Vagina (tissue), 2 donors: ENCODE measurements around the gene OR8B12. TPM values are rescaled to one million over a fixed set of nuclear protein-coding genes. Genes with fewer than 3 reads are reported as not detected.

Experiments
- DNase-seq, 2 donors: peaks; one replicate each; pipeline ENCODE4 v3.0.0-alpha.2; 2017; ENCODE audit errors: extremely low spot score in 2 of 2
- H3K27ac ChIP-seq: fragments of 200-600 bp; sonication (generic); one replicate; pipeline ENCODE4 v1.5.1; 2019
- H3K27me3 ChIP-seq: fragments of 200-600 bp; sonication (generic); one replicate; pipeline ENCODE4 v1.5.1; 2019
- H3K36me3 ChIP-seq, 2 donors: fragments of 200-600 bp; sonication (generic); one replicate each; pipeline ENCODE4 v1.5.1; 2017 to 2019
- H3K4me1 ChIP-seq: fragments of 200-600 bp; sonication (generic); one replicate; pipeline ENCODE4 v1.5.1; 2019
- H3K4me3 ChIP-seq, 2 donors: fragments of 200-600 bp; sonication (generic); 1 replicate in 1 of 2; 2 replicates in 1 of 2; pipeline ENCODE4 v1.5.1; 2016 to 2019
- H3K9me3 ChIP-seq: fragments of 200-600 bp; sonication (generic); one replicate; pipeline ENCODE4 v1.5.1; 2019
- CTCF ChIP-seq, 3 experiments: fragments of 450-650 bp in 2 of 3; fragments of 200-600 bp in 1 of 3; sonication (generic) in 1 of 3; IDR thresholded peaks; one replicate each; pipeline ENCODE4 v1.5.1; 2017 to 2019; ENCODE audit warnings: antibody characterized with exemption in 3 of 3, mild to moderate bottlenecking in 2 of 3, moderate library complexity in 2 of 3
- POLR2A ChIP-seq, 2 donors: fragments of 450-650 bp; IDR thresholded peaks; one replicate each; pipeline ENCODE4 v1.6.1; 2017; ENCODE audit warnings: antibody characterized with exemption in 2 of 2, mild to moderate bottlenecking in 2 of 2, moderate library complexity in 2 of 2
- POLR2AphosphoS5 ChIP-seq, 2 donors: sonication (generic); formaldehyde crosslinking; IDR thresholded peaks; one replicate each; pipeline ENCODE4 v1.9.0; 2017; ENCODE audit warnings: antibody characterized with exemption in 2 of 2, mild to moderate bottlenecking in 2 of 2, low read depth in 1 of 2; ENCODE audit not compliant: insufficient read depth in 1 of 2
- intact Hi-C: fragments of 100-400 bp; cut with DNase I; formaldehyde crosslinking; loops from one replicate; pipeline ENCODE4 v1.15.1; 2023
- total RNA-seq: library from RNA; depleted of rRNA; stranded (reverse); fragments of >200 nt; gene quantifications from one replicate; pipeline ENCODE4 v1.2.3, GENCODE V29; 2016

The OR8B12 gene
- total RNA-seq, 1 donor from 2014 or later: not detected

- intact Hi-C loops: loop anchor here (10.0 kb wide), 1 partner anchor 169 kb away; no protein-coding TSS in a partner anchor
Observed at GRCh38 chr11:124583781-124584180, 40.3 kb upstream of the OR8B12 start.

GRCh38 chr11:124582565-124582964 is 39.1 kb upstream of the OR8B12 start:
- no peak for DNase-seq
- no peak overlapping the region for H3K27ac ChIP-seq
- H3K4me3 ChIP-seq: no peak overlapping the region
- TF ChIP-seq POLR2AphosphoS5 (IDR thresholded peaks at IDR 0.05; ENCODE audit: insufficient read depth in 1 of 2, low read depth in 1 of 2): no peak
- TF ChIP-seq POLR2A (IDR thresholded peaks at IDR 0.05): no peak
- no peak for TF ChIP-seq CTCF (IDR thresholded peaks at IDR 0.05)
- no peaks in the 10 kb centered on the region for H3K36me3 ChIP-seq
- no peaks in the 10 kb centered on the region for H3K9me3 ChIP-seq
- H3K4me1 ChIP-seq: no peaks in the 10 kb centered on the region
- intact Hi-C loops: loop anchor here (10.0 kb wide), 1 partner anchor 168 kb away; no protein-coding TSS in a partner anchor
- H3K27me3 ChIP-seq: no peaks in the 10 kb centered on the region

More at GRCh38 chr11:124583781-124584180, 40.3 kb upstream of the OR8B12 start:
- H3K36me3 ChIP-seq: no peaks in the 10 kb centered on the region
- H3K4me1 ChIP-seq: no peaks in the 10 kb centered on the region
- no peak for DNase-seq
- no peaks in the 10 kb centered on the region for H3K27me3 ChIP-seq
- H3K4me3 ChIP-seq: no peak overlapping the region
- H3K9me3 ChIP-seq: no peaks in the 10 kb centered on the region
- no peak for TF ChIP-seq POLR2A (IDR thresholded peaks at IDR 0.05)
- no peak for TF ChIP-seq CTCF (IDR thresholded peaks at IDR 0.05)
- TF ChIP-seq POLR2AphosphoS5 (IDR thresholded peaks at IDR 0.05; ENCODE audit: insufficient read depth in 1 of 2, low read depth in 1 of 2): no peak
- H3K27ac ChIP-seq: no peak overlapping the region

GRCh38 chr11:124581817-124582216 is 38.4 kb upstream of the OR8B12 start:
- no peak overlapping the region for H3K27ac ChIP-seq
- intact Hi-C loops: loop anchor here (10.0 kb wide), 1 partner anchor 167 kb away; no protein-coding TSS in a partner anchor
- no peaks in the 10 kb centered on the region for H3K27me3 ChIP-seq
- TF ChIP-seq POLR2A (IDR thresholded peaks at IDR 0.05) (no peak), CTCF (IDR thresholded peaks at IDR 0.05) (no peak), POLR2AphosphoS5 (IDR thresholded peaks at IDR 0.05; ENCODE audit: insufficient read depth in 1 of 2, low read depth in 1 of 2) (no peak)
- H3K4me1 ChIP-seq: no peaks in the 10 kb centered on the region
- H3K36me3 ChIP-seq: no peaks in the 10 kb centered on the region
- no peak overlapping the region for H3K4me3 ChIP-seq
- H3K9me3 ChIP-seq: no peaks in the 10 kb centered on the region
- no peak for DNase-seq

- H3K9me3 ChIP-seq: no peaks in the 10 kb centered on the region
- no peak for DNase-seq
- H3K27me3 ChIP-seq: no peaks in the 10 kb centered on the region
- no peak overlapping the region for H3K4me3 ChIP-seq
- no peak for TF ChIP-seq POLR2A (IDR thresholded peaks at IDR 0.05)
- TF ChIP-seq CTCF (IDR thresholded peaks at IDR 0.05): no peak
- no peak for TF ChIP-seq POLR2AphosphoS5 (IDR thresholded peaks at IDR 0.05; ENCODE audit: insufficient read depth in 1 of 2, low read depth in 1 of 2)
- no peaks in the 10 kb centered on the region for H3K4me1 ChIP-seq
- H3K27ac ChIP-seq: no peak overlapping the region
- intact Hi-C loops: no loop called here
- H3K36me3 ChIP-seq: no peaks in the 10 kb centered on the region
Observed at GRCh38 chr11:124578761-124579160, 35.3 kb upstream of the OR8B12 start.

- H3K36me3 ChIP-seq: no peaks in the 10 kb centered on the region
- no peaks in the 10 kb centered on the region for H3K9me3 ChIP-seq
- TF ChIP-seq CTCF (IDR thresholded peaks at IDR 0.05): no peak
- no peak for TF ChIP-seq POLR2A (IDR thresholded peaks at IDR 0.05)
- no peak for TF ChIP-seq POLR2AphosphoS5 (IDR thresholded peaks at IDR 0.05; ENCODE audit: insufficient read depth in 1 of 2, low read depth in 1 of 2)
- H3K4me1 ChIP-seq: no peaks in the 10 kb centered on the region
- no peaks in the 10 kb centered on the region for H3K27me3 ChIP-seq
- no peak for DNase-seq
- H3K4me3 ChIP-seq: no peak overlapping the region
- intact Hi-C loops: no loop called here
- no peak overlapping the region for H3K27ac ChIP-seq
Observed at GRCh38 chr11:124577716-124578427, 34.4 kb upstream of the OR8B12 start.
